Stimulated activated CD8-positive, alpha-beta memory T cell treated with anti-CD3 and anti-CD28 coated beads, Interleukin-15, amount 100 ng/mL, for 48 hours (primary cell): ENCODE data around the gene ALPK3.

ENCODE experiments used
- DNase-seq, 2 donors: peaks; one replicate each; pipeline ENCODE4 v3.0.0-alpha.2; 2020; ENCODE audit warnings: low read depth in 2 of 2

ALPK3 gene

GRCh38 chr15:84797801-84798200 is 19.4 kb upstream of the ALPK3 start:
- no peak for DNase-seq

GRCh38 chr15:84798436-84798946 is 18.7 kb upstream of the ALPK3 start:
- no peak for DNase-seq

- no peak for DNase-seq
Measured at GRCh38 chr15:84799511-84800187, 17.5 kb upstream of the ALPK3 start.

- DNase-seq: no peak
Measured at GRCh38 chr15:84800365-84800806, 16.8 kb upstream of the ALPK3 start.

- no peak for DNase-seq
Measured at GRCh38 chr15:84804005-84804900, 12.9 kb upstream of the ALPK3 start.

- DNase-seq: no peak
Measured at GRCh38 chr15:84805221-84805620, 11.9 kb upstream of the ALPK3 start.

GRCh38 chr15:84807228-84807627 is 9.9 kb upstream of the ALPK3 start:
- DNase-seq: no peak

GRCh38 chr15:84810073-84810840 is 6.9 kb upstream of the ALPK3 start:
- no peak for DNase-seq

- no peak for DNase-seq
Measured at GRCh38 chr15:84811151-84811550, 6.0 kb upstream of the ALPK3 start.

GRCh38 chr15:84811828-84812227 is 5.3 kb upstream of the ALPK3 start:
- DNase-seq: no peak

GRCh38 chr15:84812842-84813241 is 4.3 kb upstream of the ALPK3 start:
- DNase-seq: no peak

GRCh38 chr15:84813435-84813834 is 3.7 kb upstream of the ALPK3 start:
- DNase-seq: no peak

GRCh38 chr15:84813931-84814330 is 3.2 kb upstream of the ALPK3 start:
- DNase-seq: no peak

- no peak for DNase-seq
Measured at GRCh38 chr15:84814916-84815315, 2.2 kb upstream of the ALPK3 start.

- no peak for DNase-seq
Measured at GRCh38 chr15:84817466-84818081, 418 bp downstream of the ALPK3 start.

GRCh38 chr15:84818261-84819131 is 1.3 kb downstream of the ALPK3 start:
- DNase-seq: no peak

GRCh38 chr15:84819291-84819768 is 2.2 kb downstream of the ALPK3 start:
- no peak for DNase-seq

GRCh38 chr15:84819791-84820190 is 2.6 kb downstream of the ALPK3 start:
- no peak for DNase-seq

- DNase-seq: no peak
Measured at GRCh38 chr15:84821501-84822021, 4.4 kb downstream of the ALPK3 start.

- DNase-seq: no peak
Measured at GRCh38 chr15:84822653-84823281, 5.6 kb downstream of the ALPK3 start.
